GM20431 (cell line): ENCODE results near the gene IP6K3.

Experiments used
- in situ Hi-C: fragments of 300-500 bp; cut with MseI, MboI; formaldehyde crosslinking; loops from one replicate; pipeline ENCODE4 v1.15.0; 2020; ENCODE audit warnings: low sequenced_read_pairs; ENCODE audit not compliant: unreplicated experiment

IP6K3 gene

GRCh38 chr6:33746651-33747100, at the start of gene IP6K3:
IP6K3 (minus strand) TSS chr6:33746905; CDS start chr6:33735476, 11,429 bp downstream.
- in situ Hi-C loops, result no loop called here

GRCh38 chr6:33794910-33795623, 48.4 kb upstream of the IP6K3 start:
- in situ Hi-C loops, result no loop called here

- in situ Hi-C loops, result no loop called here
Observed at GRCh38 chr6:33792981-33793380, 46.3 kb upstream of the IP6K3 start.

GRCh38 chr6:33791620-33792019, 44.9 kb upstream of the IP6K3 start:
- in situ Hi-C loops, result no loop called here

GRCh38 chr6:33790910-33791309, 44.2 kb upstream of the IP6K3 start:
- in situ Hi-C loops, result no loop called here

- in situ Hi-C loops, result no loop called here
Observed at GRCh38 chr6:33790379-33790778, 43.7 kb upstream of the IP6K3 start.

- in situ Hi-C loops, result no loop called here
Observed at GRCh38 chr6:33789550-33789895, 42.8 kb upstream of the IP6K3 start.

GRCh38 chr6:33788694-33789549, 42.2 kb upstream of the IP6K3 start, which contains the start of gene LEMD2:
LEMD2 (minus strand) TSS chr6:33789130; CDS start chr6:33789116, 14 bp downstream.
- in situ Hi-C loops, result no loop called here

- in situ Hi-C loops, result no loop called here
Observed at GRCh38 chr6:33787954-33788693, 41.4 kb upstream of the IP6K3 start.

- in situ Hi-C loops, result no loop called here
Observed at GRCh38 chr6:33787346-33787953, 40.7 kb upstream of the IP6K3 start.

GRCh38 chr6:33786736-33787135, 40.0 kb upstream of the IP6K3 start:
- in situ Hi-C loops, result no loop called here

- in situ Hi-C loops, result no loop called here
Observed at GRCh38 chr6:33785778-33786177, 39.1 kb upstream of the IP6K3 start.

- in situ Hi-C loops, result no loop called here
Observed at GRCh38 chr6:33784787-33785186, 38.1 kb upstream of the IP6K3 start.

GRCh38 chr6:33783781-33784520, 37.2 kb upstream of the IP6K3 start:
- in situ Hi-C loops, result no loop called here

- in situ Hi-C loops, result no loop called here
Observed at GRCh38 chr6:33782561-33782960, 35.9 kb upstream of the IP6K3 start.

- in situ Hi-C loops, result no loop called here
Observed at GRCh38 chr6:33781131-33781975, 34.6 kb upstream of the IP6K3 start.

GRCh38 chr6:33779895-33780294, 33.2 kb upstream of the IP6K3 start:
- in situ Hi-C loops, result no loop called here

GRCh38 chr6:33779290-33779689, 32.6 kb upstream of the IP6K3 start:
- in situ Hi-C loops, result no loop called here
